ENCODE data around the gene CYP8B1. TPM values are rescaled to one million over a fixed set of nuclear protein-coding genes. Genes with fewer than 3 reads are reported as not detected.
A peak's percentile ranks its signal among the peaks of the same experiment; 100 is the strongest.

CYP8B1 gene
- total RNA-seq, 1 donor from 2014 or later = not detected

- H3K36me3 ChIP-seq (ENCODE audit: control insufficient read depth, insufficient read depth, low read length) = no peaks in the 10 kb centered on the region
- no peak for TF ChIP-seq CTCF (IDR thresholded peaks at IDR 0.05; ENCODE audit: insufficient read depth, low read length, poor library complexity, severe bottlenecking)
- no peaks in the 10 kb centered on the region for H3K27me3 ChIP-seq (ENCODE audit: control insufficient read depth, insufficient read depth, low read length)
- no peak overlapping the region for H3K4me3 ChIP-seq (ENCODE audit: low read depth, low read length)
- DNase-seq (ENCODE audit: low read depth) = no peak
Measured at GRCh38 chr3:42843713-42844411, 31.8 kb downstream of the CYP8B1 start.

- DNase-seq (ENCODE audit: low read depth) = no peak
- H3K27me3 ChIP-seq (ENCODE audit: control insufficient read depth, insufficient read depth, low read length) = no peaks in the 10 kb centered on the region
- TF ChIP-seq CTCF (IDR thresholded peaks at IDR 0.05; ENCODE audit: insufficient read depth, low read length, poor library complexity, severe bottlenecking) = no peak
- H3K4me3 ChIP-seq (ENCODE audit: low read depth, low read length) = no peak overlapping the region
- H3K36me3 ChIP-seq (ENCODE audit: control insufficient read depth, insufficient read depth, low read length) = no peaks in the 10 kb centered on the region
Measured at GRCh38 chr3:42841332-42841731, 34.3 kb downstream of the CYP8B1 start.

GRCh38 chr3:42839616-42840015, 36.1 kb downstream of the CYP8B1 start:
- H3K4me3 ChIP-seq (ENCODE audit: low read depth, low read length) = no peak overlapping the region

GRCh38 chr3:42838571-42838970, 37.1 kb downstream of the CYP8B1 start:
- Histone ChIP-seq H3K36me3 (ENCODE audit: control insufficient read depth, insufficient read depth, low read length) (no peaks in the 10 kb centered on the region), H3K4me3 (ENCODE audit: low read depth, low read length) (no peak overlapping the region), H3K27me3 (ENCODE audit: control insufficient read depth, insufficient read depth, low read length) (no peaks in the 10 kb centered on the region)
- no peak for TF ChIP-seq CTCF (IDR thresholded peaks at IDR 0.05; ENCODE audit: insufficient read depth, low read length, poor library complexity, severe bottlenecking)
- DNase-seq (ENCODE audit: low read depth) = no peak

More at GRCh38 chr3:42839616-42840015, 36.1 kb downstream of the CYP8B1 start:
- H3K36me3 ChIP-seq (ENCODE audit: control insufficient read depth, insufficient read depth, low read length) = no peaks in the 10 kb centered on the region
- no peak for DNase-seq (ENCODE audit: low read depth)
- peak; percentile 68 for TF ChIP-seq CTCF (IDR thresholded peaks at IDR 0.05; ENCODE audit: insufficient read depth, low read length, poor library complexity, severe bottlenecking)
- H3K27me3 ChIP-seq (ENCODE audit: control insufficient read depth, insufficient read depth, low read length) = no peaks in the 10 kb centered on the region

- Histone ChIP-seq H3K4me3 (ENCODE audit: low read depth, low read length) (no peak overlapping the region), H3K27me3 (ENCODE audit: control insufficient read depth, insufficient read depth, low read length) (no peaks in the 10 kb centered on the region), H3K36me3 (ENCODE audit: control insufficient read depth, insufficient read depth, low read length) (no peaks in the 10 kb centered on the region)
- TF ChIP-seq CTCF (IDR thresholded peaks at IDR 0.05; ENCODE audit: insufficient read depth, low read length, poor library complexity, severe bottlenecking) = no peak
- DNase-seq (ENCODE audit: low read depth) = no peak
Measured at GRCh38 chr3:42836150-42837123, 39.2 kb downstream of the CYP8B1 start.

All from kidney epithelial cell (primary cell).